ENCODE measurements around the gene TASL. TPM values are rescaled to one million over a fixed set of nuclear protein-coding genes. Genes with fewer than 3 reads are reported as not detected.
A peak's percentile ranks its signal among the peaks of the same experiment; 100 is the strongest.
"Not testable (repeated sequence)": the region's sequence is repeated elsewhere in the genome, so short reads cannot be mapped to it uniquely, and the experiment has no call there.

TASL gene
- polyA plus RNA-seq, 12 donors: 0.23 to 2.3 (median 0.53) TPM; not detected in 2

DNA sequence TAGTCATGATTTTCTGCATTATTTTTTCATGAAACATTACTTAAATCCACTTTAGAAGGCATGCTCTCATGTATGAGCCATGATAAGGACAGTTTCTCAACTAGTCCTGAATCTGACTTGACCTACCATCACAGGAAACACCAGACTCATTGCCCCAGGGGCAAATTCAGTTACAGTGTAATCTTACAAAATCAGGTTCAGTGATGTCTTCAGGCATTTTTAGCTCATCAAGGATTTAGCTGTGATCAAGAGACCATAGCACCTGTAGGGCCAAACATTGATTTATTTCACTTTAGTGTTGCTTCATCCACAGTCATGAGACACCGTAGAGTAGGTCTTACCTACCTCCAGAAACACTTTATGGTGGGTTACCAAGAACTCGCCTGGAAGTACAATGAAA, 3.1 kb upstream of the TASL start:
- no peak for DNase-seq

GRCh38 chrX:30576881-30577280, 685 bp downstream of the TASL start:
- DNase-seq: no peak

GRCh38 chrX:30573125-30573524, 4.4 kb downstream of the TASL start:
- DNase-seq: no peak

GRCh38 chrX:30572678-30573077, 4.9 kb downstream of the TASL start:
- no peak for DNase-seq

DNA sequence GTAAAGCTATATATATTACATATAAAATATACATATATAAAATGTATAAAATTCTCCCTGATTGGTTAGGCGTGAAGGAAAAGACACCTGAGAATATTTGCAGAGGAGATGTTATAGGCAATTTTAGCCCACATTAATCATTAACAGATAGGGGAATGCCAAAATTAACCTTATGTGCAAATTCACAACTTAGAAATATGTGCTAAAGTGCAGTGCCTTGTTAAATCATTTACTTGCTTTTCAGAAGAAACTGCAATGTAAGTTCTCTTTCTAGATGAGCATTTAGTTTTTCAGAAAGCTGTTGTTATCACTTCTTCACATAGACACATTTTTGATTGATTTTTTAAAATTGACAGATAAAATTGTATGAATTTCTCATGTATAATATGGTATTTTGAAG, 5.6 kb downstream of the TASL start:
- DNase-seq: no peak

GRCh38 chrX:30570505-30570904, 7.1 kb downstream of the TASL start:
- DNase-seq: peak; percentile 21

DNA sequence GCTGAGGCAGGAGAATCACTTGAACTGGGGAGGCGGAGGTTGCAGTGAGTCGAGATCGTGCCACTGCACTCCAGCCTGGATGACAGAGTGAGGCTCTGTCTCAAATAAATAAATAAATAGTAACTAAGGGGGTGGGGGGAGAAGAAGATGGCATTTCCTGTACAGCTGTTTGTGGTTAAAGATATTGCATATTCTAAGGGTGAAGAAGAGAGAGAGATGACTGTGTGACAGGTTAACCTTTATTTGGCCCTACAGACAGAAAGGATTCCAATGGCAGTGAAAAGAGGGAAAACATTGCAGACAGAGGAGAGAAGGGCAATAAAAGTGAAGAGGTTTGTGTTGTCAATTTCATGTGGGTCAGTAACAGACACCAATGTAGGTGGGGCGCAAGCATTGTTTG, 9.4 kb downstream of the TASL start:
- no peak for DNase-seq

DNA sequence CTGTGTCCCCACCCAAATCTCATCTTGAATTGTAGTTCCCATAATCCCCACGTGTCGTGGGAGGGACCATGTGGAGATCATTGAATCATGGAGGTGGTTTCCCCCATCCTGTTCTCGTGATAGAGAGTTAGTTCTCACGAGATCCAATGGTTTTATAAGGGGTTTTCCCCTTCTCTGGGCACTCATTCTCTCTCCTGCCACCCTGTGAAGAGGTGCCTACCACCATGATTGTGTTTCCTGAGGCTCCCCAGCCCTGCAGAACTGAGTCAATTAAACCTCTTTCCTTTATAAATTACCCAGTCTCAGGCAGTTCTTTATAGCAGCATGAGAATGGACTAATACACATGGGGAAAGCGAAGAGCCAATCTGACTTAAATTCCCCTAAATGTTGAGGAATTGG, 14.5 kb downstream of the TASL start:
- not testable (repeated sequence) for DNase-seq

GRCh38 chrX:30561191-30561590, 16.4 kb downstream of the TASL start:
- no peak for DNase-seq

- no peak for DNase-seq
Observed at GRCh38 chrX:30538271-30538670, 39.3 kb downstream of the TASL start.

DNA sequence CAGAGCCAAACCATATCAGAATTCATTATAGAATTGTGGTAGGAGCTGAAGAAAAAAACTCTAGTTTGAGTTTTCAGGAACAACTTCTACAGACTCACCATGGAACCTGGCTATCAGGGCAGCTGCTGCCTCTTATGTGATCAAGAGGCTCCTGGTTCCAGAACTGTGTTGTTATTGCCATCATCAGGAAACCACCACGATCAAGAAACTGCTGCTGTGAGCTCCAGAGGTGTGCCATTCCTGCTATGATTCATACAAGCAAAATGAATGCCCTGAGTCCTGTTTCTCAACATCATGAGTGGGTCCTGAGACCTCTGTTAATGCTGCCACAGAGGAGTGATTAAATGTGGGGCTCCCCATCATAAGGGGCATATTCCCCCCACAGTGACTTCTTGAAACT, 43.7 kb downstream of the TASL start:
- DNase-seq: no peak

GRCh38 chrX:30533266-30533665, 44.3 kb downstream of the TASL start:
- no peak for DNase-seq

GRCh38 chrX:30530606-30531005, 47.0 kb downstream of the TASL start:
- DNase-seq: no peak

GRCh38 chrX:30525732-30526131, 51.8 kb downstream of the TASL start:
- DNase-seq: no peak

GRCh38 chrX:30521440-30522182, 56.0 kb downstream of the TASL start:
- no peak for DNase-seq

DNA sequence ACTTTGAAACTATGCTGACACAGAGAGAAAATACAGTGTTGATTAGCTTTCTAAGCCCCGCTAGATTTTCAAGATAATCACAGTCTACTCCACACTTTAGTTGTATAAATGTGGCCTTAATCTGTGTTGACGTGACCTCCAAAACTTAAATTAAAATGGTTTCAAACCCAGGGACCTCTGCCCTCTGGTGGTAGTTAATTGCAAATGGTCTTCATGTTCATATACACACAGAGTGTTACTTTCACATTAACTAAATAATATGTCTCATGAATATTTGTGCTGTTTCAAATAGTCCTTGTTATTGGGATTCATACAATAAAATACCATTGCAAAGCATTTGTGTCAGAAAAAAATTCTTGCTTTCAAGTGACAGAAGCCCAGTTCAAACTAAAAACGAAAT, 64.3 kb downstream of the TASL start:
- DNase-seq: no peak

Other genes with a start within 250 kb of the TASL start
- 1 to 10 TPM in 11 of 12 donors, not detected in 1; 3.2 to 8.5 (median 5.4) TPM for gene GK, start 75.7 kb upstream of the TASL start, polyA plus RNA-seq (ENCODE audit: insufficient read length in 12 of 12)